GF-D8 (cell line): Measurements from ENCODE around the gene FTO.

Experiments
- DNase-seq: peaks from one replicate; lab custom pipeline; 2025; lab: John Stamatoyannopoulos, UW

FTO gene

GRCh38 chr16:53784291-53784690, 80.3 kb downstream of the FTO start:
- no peak for DNase-seq

- DNase-seq = no peak
Measured at GRCh38 chr16:53785044-53785443, 81.1 kb downstream of the FTO start.

GRCh38 chr16:53785916-53786315, 82.0 kb downstream of the FTO start:
- DNase-seq = no peak

GRCh38 chr16:53787423-53787822, 83.5 kb downstream of the FTO start:
- no peak for DNase-seq

GRCh38 chr16:53789137-53789536, 85.2 kb downstream of the FTO start:
- DNase-seq = no peak

- no peak for DNase-seq
Measured at GRCh38 chr16:53792161-53792951, 88.4 kb downstream of the FTO start.

GRCh38 chr16:53803451-53803850, 99.5 kb downstream of the FTO start:
- no peak for DNase-seq

GRCh38 chr16:53803998-53804397, 100.0 kb downstream of the FTO start:
- no peak for DNase-seq

- no peak for DNase-seq
Measured at GRCh38 chr16:53804467-53804866, 100.5 kb downstream of the FTO start.

- DNase-seq = no peak
Measured at GRCh38 chr16:53805113-53805512, 101.2 kb downstream of the FTO start.

- DNase-seq = no peak
Measured at GRCh38 chr16:53805752-53806151, 101.8 kb downstream of the FTO start.

- DNase-seq = no peak
Measured at GRCh38 chr16:53809088-53809932, 105.4 kb downstream of the FTO start.

- no peak for DNase-seq
Measured at GRCh38 chr16:53812914-53813313, 109.0 kb downstream of the FTO start.

- DNase-seq = no peak
Measured at GRCh38 chr16:53814801-53815200, 110.8 kb downstream of the FTO start.

GRCh38 chr16:53816211-53816836, 112.4 kb downstream of the FTO start:
- no peak for DNase-seq

- DNase-seq = no peak
Measured at GRCh38 chr16:53817117-53817755, 113.3 kb downstream of the FTO start.

- DNase-seq = no peak
Measured at GRCh38 chr16:53817812-53818550, 114.0 kb downstream of the FTO start.

- DNase-seq = no peak
Measured at GRCh38 chr16:53821487-53821886, 117.5 kb downstream of the FTO start.

- DNase-seq = no peak
Measured at GRCh38 chr16:53821957-53822625, 118.1 kb downstream of the FTO start.

- DNase-seq = peak; percentile 27
Measured at GRCh38 chr16:53822936-53823529, 119.1 kb downstream of the FTO start.

GRCh38 chr16:53826658-53827057, 122.7 kb downstream of the FTO start:
- DNase-seq = no peak
